HCT116 (cell line): ENCODE results near the gene RUFY2. TPM values are rescaled to one million over a fixed set of nuclear protein-coding genes. Genes with fewer than 3 reads are reported as not detected.

Experiments used
- ATAC-seq: fragments of 200-7000 bp; cut with Tn5 transposase; 2 replicates; pipeline ENCODE4 v1.9.1; 2020; ENCODE audit warnings: mild to moderate bottlenecking, moderate library complexity
- BruUV-seq: library from RNA; stranded (reverse); fragments of 400-500 nt; replicated peaks from 2 replicates; lab custom pipeline; 2021; lab: Mats Ljungman, UMichigan
- CTCF ChIA-PET: fragments of 300-600 bp; sonication (Branson Sonifier 250); formaldehyde crosslinking; loops from one replicate; lab custom pipeline; 2021; ENCODE audit warnings: antibody characterized with exemption; lab: Charles Lee
- POLR2A ChIA-PET: fragments of 300-600, 350-600 bp; sonication (Branson Sonifier 250); formaldehyde crosslinking; loops from one replicate; lab custom pipeline; 2021; ENCODE audit warnings: antibody characterized with exemption; lab: Charles Lee
- RAD21 ChIA-PET, 2 experiments: fragments of 300-600 bp; sonication (Branson Sonifier 250); formaldehyde crosslinking; loops; one replicate each; lab custom pipeline; 2023; ENCODE audit warnings: low total read pairs in 2 of 2; ENCODE audit not compliant: uncharacterized antibody in 2 of 2, unreplicated experiment in 2 of 2, low non-redundant PET in 1 of 2; lab: Charles Lee
- DNase-seq: peaks from one replicate; pipeline ENCODE4 v3.0.0-alpha.2; 2010; ENCODE audit warnings: low read depth, low spot score
- H2AFZ ChIP-seq: fragments of 200-600 bp; shearing (Covaris generic), sonication (generic); 2 replicates; pipeline ENCODE4 v1.6.1; 2017; ENCODE audit warnings: low read depth, mixed run types, mixed read lengths, antibody characterized with exemption, low read length; ENCODE audit not compliant: poor library complexity, severe bottlenecking
- H3K27ac ChIP-seq: 2 replicates; pipeline ENCODE4 v1.5.1; 2012; ENCODE audit warnings: low read depth, low read length
- H3K27me3 ChIP-seq: fragments of 200-600 bp; sonication (generic); 2 replicates; pipeline ENCODE4 v1.6.1; 2016; ENCODE audit warnings: mixed run types, low read length, mixed read lengths; ENCODE audit not compliant: insufficient read depth
- H3K36me3 ChIP-seq, 2 experiments: fragments of 200-500 bp in 1 of 2; fragments of 200-600 bp in 1 of 2; sonication (Bioruptor generic) in 1 of 2; sonication (generic) in 1 of 2; 2 replicates each; pipeline versions ENCODE4 v1.5.1 to v1.6.1; 2014 to 2016; ENCODE audit warnings: low read length in 2 of 2, inconsistent platforms in 1 of 2, mixed read lengths in 1 of 2, mixed run types in 1 of 2; ENCODE audit not compliant: insufficient read depth in 2 of 2, control insufficient read depth in 1 of 2
- H3K4me1 ChIP-seq, 2 experiments: fragments of 200-600 bp in 1 of 2; sonication (generic) in 1 of 2; 2 replicates each; pipeline versions ENCODE4 v1.5.1 to v1.6.1; 2012 to 2017; ENCODE audit warnings: low read length in 2 of 2, inconsistent platforms in 1 of 2, mild to moderate bottlenecking in 1 of 2, mixed read lengths in 1 of 2, mixed run types in 1 of 2, moderate library complexity in 1 of 2; ENCODE audit not compliant: insufficient read depth in 2 of 2, control insufficient read depth in 1 of 2
- H3K4me2 ChIP-seq: fragments of 200-600 bp; sonication (generic); 2 replicates; pipeline ENCODE4 v1.6.1; 2017; ENCODE audit warnings: mixed run types, low read length, mixed read lengths
- H3K4me3 ChIP-seq, 2 experiments: fragments of 200-600 bp in 1 of 2; sonication (generic) in 1 of 2; replicated peaks in 1 of 2; 2 replicates each; pipeline ENCODE4 v1.5.1; 2011 to 2016; ENCODE audit warnings: low read length in 2 of 2, control low read depth in 1 of 2, low read depth in 1 of 2, mild to moderate bottlenecking in 1 of 2, mixed read lengths in 1 of 2, mixed run types in 1 of 2
- H3K79me2 ChIP-seq: fragments of 200-600 bp; sonication (generic); 2 replicates; pipeline ENCODE4 v1.6.1; 2017; ENCODE audit warnings: mild to moderate bottlenecking, mixed run types, low read length, moderate library complexity, mixed read lengths; ENCODE audit not compliant: insufficient read depth
- H3K9ac ChIP-seq: fragments of 200-600 bp; sonication (generic); 2 replicates; pipeline ENCODE4 v1.6.1; 2016; ENCODE audit warnings: low read length, mixed read lengths
- H3K9me2 ChIP-seq: fragments of 200-600 bp; sonication (generic), shearing (Covaris generic); 2 replicates; pipeline ENCODE4 v1.6.1; 2017; ENCODE audit warnings: mixed run types, mild to moderate bottlenecking, moderate library complexity; ENCODE audit not compliant: insufficient read depth
- H3K9me3 ChIP-seq, 2 experiments: fragments of 200-500 bp in 1 of 2; fragments of 200-600 bp in 1 of 2; sonication (Bioruptor generic) in 1 of 2; sonication (generic) in 1 of 2; 2 replicates each; pipeline ENCODE4 v1.6.1; 2014 to 2017; ENCODE audit warnings: low read length in 2 of 2, mixed read lengths in 2 of 2, inconsistent platforms in 1 of 2, low read depth in 1 of 2, mild to moderate bottlenecking in 1 of 2, mixed run types in 1 of 2, moderate library complexity in 1 of 2; ENCODE audit not compliant: control insufficient read depth in 1 of 2, insufficient read depth in 1 of 2
- H4K20me1 ChIP-seq: fragments of 200-600 bp; sonication (generic), shearing (Covaris generic); 2 replicates; pipeline ENCODE4 v1.6.1; 2017; ENCODE audit warnings: mixed run types, mild to moderate bottlenecking, moderate library complexity; ENCODE audit not compliant: insufficient read depth
- CBX3 ChIP-seq: IDR thresholded peaks from 2 replicates; pipeline ENCODE4 v1.6.1; 2012; ENCODE audit warnings: low read depth
- EGR1 ChIP-seq: IDR thresholded peaks from 2 replicates; pipeline ENCODE4 v1.6.1; 2012; ENCODE audit warnings: low read depth
- ELF1 ChIP-seq: IDR thresholded peaks from 2 replicates; pipeline ENCODE4 v1.6.1; 2012; ENCODE audit warnings: low read depth, borderline replicate concordance
- EZH2 ChIP-seq: fragments of 200-600 bp; sonication (generic); IDR thresholded peaks from 2 replicates; pipeline ENCODE4 v1.6.1; 2017; ENCODE audit warnings: antibody characterized with exemption, mixed run types
- EZH2phosphoT487 ChIP-seq: fragments of 200-600 bp; IDR thresholded peaks from 2 replicates; pipeline ENCODE4 v1.6.1; 2018; ENCODE audit warnings: antibody characterized with exemption, borderline replicate concordance
- POLR2AphosphoS5 ChIP-seq: IDR thresholded peaks from 2 replicates; pipeline ENCODE4 v1.6.1; 2011; ENCODE audit warnings: mild to moderate bottlenecking, low read depth, low read length, moderate library complexity
- SIN3A ChIP-seq: IDR thresholded peaks from 2 replicates; pipeline ENCODE4 v1.6.1; 2012; ENCODE audit warnings: low read depth
- SP1 ChIP-seq: IDR thresholded peaks from 2 replicates; pipeline ENCODE4 v1.6.1; 2012; ENCODE audit warnings: low read depth
- SRF ChIP-seq: IDR thresholded peaks from 2 replicates; pipeline ENCODE4 v1.6.1; 2012; ENCODE audit warnings: low read depth
- YY1 ChIP-seq: IDR thresholded peaks from 2 replicates; pipeline ENCODE4 v1.6.1; 2011; ENCODE audit warnings: low read length, low read depth, moderate library complexity, mild to moderate bottlenecking; ENCODE audit not compliant: insufficient replicate concordance; ENCODE audit errors: extremely low read depth
- ZNF274 ChIP-seq: fragments of 200-500 bp; sonication (Bioruptor generic); IDR thresholded peaks from 2 replicates; pipeline ENCODE4 v1.6.1; 2014; ENCODE audit warnings: mild to moderate bottlenecking, low read depth, low read length, inconsistent platforms
- intact Hi-C: fragments of 100-400 bp; cut with micrococcal nuclease; formaldehyde crosslinking; loops from 2 replicates; pipeline ENCODE4 v1.10.0; 2022
- total RNA-seq: library from RNA; stranded (reverse); gene quantifications from one replicate; pipeline ENCODE4 v1.2.1, GENCODE V29; 2021; ENCODE audit not compliant: unreplicated experiment
- TF ChIP-seq, protein P1 (sequence below), 3 experiments: fragments of 200-600 bp in 1 of 3; sonication (generic) in 1 of 3; IDR thresholded peaks in 2 of 3; conservative IDR thresholded peaks in 1 of 3; 2 replicates each; pipeline ENCODE4 v1.5.1; 2012 to 2017; ENCODE audit warnings: low read depth in 2 of 3, low read length in 2 of 3, antibody characterized with exemption in 1 of 3, borderline replicate concordance in 1 of 3, control low read depth in 1 of 3, mild to moderate bottlenecking in 1 of 3, mixed read lengths in 1 of 3, mixed run types in 1 of 3, moderate library complexity in 1 of 3; ENCODE audit not compliant: insufficient read depth in 1 of 3
- TF ChIP-seq, protein P2 (sequence below): IDR thresholded peaks from 2 replicates; pipeline ENCODE4 v1.6.1; 2012

RUFY2 gene
- total RNA-seq, 1 experiment from 2014 or later = 13.0 TPM

GRCh38 chr10:68305854-68306253 lies 101.2 kb downstream of the RUFY2 start (continued):
- TF ChIP-seq CBX3 (no peak), EZH2phosphoT487 (no peak), EGR1 (no peak), ZNF274 (no peak), EZH2 (no peak), POLR2AphosphoS5 (no peak)

DNA sequence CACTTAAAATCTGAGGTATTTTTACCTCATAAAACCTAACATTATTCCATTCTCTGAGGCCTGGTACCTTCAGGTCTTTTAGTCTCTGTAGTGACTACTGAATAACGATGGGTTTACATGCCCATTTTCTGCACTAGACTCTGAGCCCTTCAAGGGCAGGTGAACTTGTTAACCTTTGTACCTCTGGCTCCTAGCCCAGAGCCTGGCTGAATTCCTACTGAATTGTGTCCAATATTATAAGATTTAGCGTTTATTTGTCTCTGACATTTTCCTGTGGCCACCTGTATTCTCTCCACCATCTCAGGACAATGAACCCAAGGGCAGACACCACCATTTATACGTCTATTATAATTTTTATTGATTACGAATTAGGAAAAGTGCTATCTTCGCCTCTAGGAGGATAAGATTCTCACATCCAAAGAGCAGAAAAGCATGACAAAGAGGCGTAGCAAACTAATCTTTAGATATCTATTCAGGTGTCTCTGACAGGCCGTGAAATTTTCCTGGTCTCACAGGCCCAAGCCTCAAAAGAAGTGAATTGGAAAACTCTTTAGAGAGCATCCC lies 103.1 kb downstream of the RUFY2 start:
- ChIA-PET POLR2A (no interaction called here), RAD21 (no interaction called here), CTCF (interaction anchor here (3.8 to 4.9 kb wide), 2 partner anchors 91 to 448 kb away, joined by 20 to 69 read pairs; no protein-coding TSS in a partner anchor)
- no peak overlapping the region for H3K4me2 ChIP-seq
- intact Hi-C loops = loop anchor here (5.0 kb wide), 1 partner anchor 222 kb away; no protein-coding TSS in a partner anchor
- no peaks in the 10 kb centered on the region for H3K9me2 ChIP-seq
- ATAC-seq (no peak), DNase-seq (no peak)
- H4K20me1 ChIP-seq = no peaks in the 10 kb centered on the region
- H3K79me2 ChIP-seq = no peaks in the 10 kb centered on the region
- H3K4me3 ChIP-seq = no peak overlapping the region
- H3K27me3 ChIP-seq = no peaks in the 10 kb centered on the region
- H3K36me3 ChIP-seq = no peaks in the 10 kb centered on the region
- H3K9ac ChIP-seq = no peak overlapping the region
- H2AFZ ChIP-seq = no peak overlapping the region
- BruUV-seq = no TSS peak
- H3K27ac ChIP-seq = no peak overlapping the region
- H3K4me1 ChIP-seq = no peaks in the 10 kb centered on the region
- TF ChIP-seq, protein P1, sequence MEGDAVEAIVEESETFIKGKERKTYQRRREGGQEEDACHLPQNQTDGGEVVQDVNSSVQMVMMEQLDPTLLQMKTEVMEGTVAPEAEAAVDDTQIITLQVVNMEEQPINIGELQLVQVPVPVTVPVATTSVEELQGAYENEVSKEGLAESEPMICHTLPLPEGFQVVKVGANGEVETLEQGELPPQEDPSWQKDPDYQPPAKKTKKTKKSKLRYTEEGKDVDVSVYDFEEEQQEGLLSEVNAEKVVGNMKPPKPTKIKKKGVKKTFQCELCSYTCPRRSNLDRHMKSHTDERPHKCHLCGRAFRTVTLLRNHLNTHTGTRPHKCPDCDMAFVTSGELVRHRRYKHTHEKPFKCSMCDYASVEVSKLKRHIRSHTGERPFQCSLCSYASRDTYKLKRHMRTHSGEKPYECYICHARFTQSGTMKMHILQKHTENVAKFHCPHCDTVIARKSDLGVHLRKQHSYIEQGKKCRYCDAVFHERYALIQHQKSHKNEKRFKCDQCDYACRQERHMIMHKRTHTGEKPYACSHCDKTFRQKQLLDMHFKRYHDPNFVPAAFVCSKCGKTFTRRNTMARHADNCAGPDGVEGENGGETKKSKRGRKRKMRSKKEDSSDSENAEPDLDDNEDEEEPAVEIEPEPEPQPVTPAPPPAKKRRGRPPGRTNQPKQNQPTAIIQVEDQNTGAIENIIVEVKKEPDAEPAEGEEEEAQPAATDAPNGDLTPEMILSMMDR (IDR thresholded peaks at IDR 0.05 in 2 of 3, conservative IDR thresholded peaks at IDR 0.05 in 1 of 3; ENCODE audit: borderline replicate concordance in 1 of 3, insufficient read depth in 1 of 3, low read depth in 2 of 3, low read length in 2 of 3) = no peak
- TF ChIP-seq YY1 (no peak), SP1 (no peak), SIN3A (no peak), ZNF274 (no peak), ELF1 (no peak), SRF (no peak), EZH2phosphoT487 (no peak)
- TF ChIP-seq, protein P2, sequence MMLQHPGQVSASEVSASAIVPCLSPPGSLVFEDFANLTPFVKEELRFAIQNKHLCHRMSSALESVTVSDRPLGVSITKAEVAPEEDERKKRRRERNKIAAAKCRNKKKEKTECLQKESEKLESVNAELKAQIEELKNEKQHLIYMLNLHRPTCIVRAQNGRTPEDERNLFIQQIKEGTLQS = no peak
- H3K9me3 ChIP-seq = no peaks in the 10 kb centered on the region
